Muscle of leg (tissue), 11 donors: Measurements from ENCODE around the gene SPRED1. TPM values are rescaled to one million over a fixed set of nuclear protein-coding genes. Genes with fewer than 3 reads are reported as not detected.
"Not testable (repeated sequence)": the region's sequence is repeated elsewhere in the genome, so short reads cannot be mapped to it uniquely, and the experiment has no call there.

ENCODE experiments used
- DNase-seq: peaks from one replicate; pipeline ENCODE4 v3.0.0; 2013
- H3K27ac ChIP-seq: one replicate; pipeline ENCODE4 v1.5.1; 2013; ENCODE audit warnings: mild to moderate bottlenecking, low read length, control low read depth
- H3K27me3 ChIP-seq: one replicate; pipeline ENCODE4 v1.6.1; 2013; ENCODE audit warnings: low read length; ENCODE audit not compliant: control insufficient read depth, insufficient read depth
- H3K36me3 ChIP-seq: one replicate; pipeline ENCODE4 v1.6.1; 2013; ENCODE audit warnings: low read length; ENCODE audit not compliant: control insufficient read depth, insufficient read depth
- H3K4me1 ChIP-seq: one replicate; pipeline ENCODE4 v1.6.1; 2013; ENCODE audit warnings: low read length; ENCODE audit not compliant: control insufficient read depth, insufficient read depth
- H3K4me3 ChIP-seq: one replicate; pipeline ENCODE4 v1.5.1; 2013; ENCODE audit warnings: low read length, control low read depth
- H3K9me3 ChIP-seq: replicated peaks from 2 replicates; pipeline ENCODE4 v1.6.1; 2013; ENCODE audit warnings: low read depth, low read length; ENCODE audit not compliant: control insufficient read depth
- WGBS: methylation state at CpG from one replicate; pipeline ENCODE4 v1.1.5; 2013; ENCODE audit warnings: missing lambda C conversion rate; ENCODE audit not compliant: insufficient coverage; 5-methylcytosine and 5-hydroxymethylcytosine counted together
- polyA plus RNA-seq, 8 donors: library from polyadenylated mRNA; unstranded; fragments of 120-200 nt; gene quantifications; one replicate each; pipeline versions ENCODE4 v1.2.1 to v1.2.3, GENCODE V29; 2013; ENCODE audit warnings: inconsistent platforms in 1 of 8, low replicate concordance in 1 of 8; ENCODE audit not compliant: insufficient read length in 8 of 8, insufficient read depth in 1 of 8
- total RNA-seq: library from RNA; stranded (reverse); fragments of 120-200 nt; gene quantifications from one replicate; pipeline ENCODE4 v1.2.4, GENCODE V29; 2013

Gene SPRED1
- total and polyA plus RNA-seq, 9 donors: 21.4 to 50.5 (median 31.4) TPM

- H3K4me1 ChIP-seq, DNase-seq, H3K27me3 ChIP-seq, H3K27ac ChIP-seq, H3K36me3 ChIP-seq, H3K4me3 ChIP-seq, H3K9me3 ChIP-seq: not testable (repeated sequence)
- 100% methylated on average over 1 of the region's 3 CpGs for WGBS
These were observed 19.8 kb downstream of the SPRED1 start for GRCh38 chr15:38272431-38272830.

GRCh38 chr15:38274135-38274534 lies 21.5 kb downstream of the SPRED1 start:
- no peak overlapping the region for H3K4me3 ChIP-seq
- no peak overlapping the region for H3K27ac ChIP-seq
- no CpG with 5 or more reads among the region's 1 CpG for WGBS

DNA sequence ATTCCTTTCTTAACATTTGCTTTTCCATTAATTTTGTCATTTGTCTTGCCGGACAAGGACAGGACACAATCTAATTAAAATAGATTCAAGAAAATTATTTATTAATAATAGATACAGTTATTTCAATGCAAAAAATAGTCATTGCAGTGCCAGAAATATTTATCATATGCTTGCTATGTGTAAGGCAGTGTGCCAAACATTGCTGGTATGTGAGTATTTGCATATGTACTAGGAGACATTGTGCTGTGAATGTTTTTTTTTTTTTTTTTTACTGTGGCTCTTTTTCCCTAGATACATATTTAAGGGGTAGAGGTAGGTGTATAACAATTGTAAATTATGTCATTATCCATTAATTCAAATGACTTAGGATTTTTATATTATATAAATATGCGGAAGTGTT lies 23.3 kb downstream of the SPRED1 start:
- Histone ChIP-seq H3K4me1 (no peaks in the 10 kb centered on the region), H3K9me3 (no peaks in the 10 kb centered on the region), H3K27me3 (no peaks in the 10 kb centered on the region), H3K27ac (no peak overlapping the region), H3K4me3 (no peak overlapping the region), H3K36me3 (peaks cover 2% of the 10 kb centered on the region)
- no CpG with 5 or more reads among the region's 2 CpGs for WGBS
- peak; percentile 67 for DNase-seq

More at GRCh38 chr15:38274135-38274534, 21.5 kb downstream of the SPRED1 start:
- H3K36me3 ChIP-seq: peaks cover 5% of the 10 kb centered on the region
- H3K27me3 ChIP-seq: no peaks in the 10 kb centered on the region
- H3K4me1 ChIP-seq: no peaks in the 10 kb centered on the region
- H3K9me3 ChIP-seq: no peaks in the 10 kb centered on the region
- DNase-seq: no peak

GRCh38 chr15:38277281-38277680 lies 24.6 kb downstream of the SPRED1 start:
- DNase-seq, H3K4me3 ChIP-seq, H3K4me1 ChIP-seq, H3K36me3 ChIP-seq, H3K9me3 ChIP-seq, H3K27ac ChIP-seq, H3K27me3 ChIP-seq: not testable (repeated sequence)
- WGBS: no CpG with 5 or more reads among the region's 1 CpG

GRCh38 chr15:38281031-38281430 lies 28.4 kb downstream of the SPRED1 start:
- no peaks in the 10 kb centered on the region for H3K9me3 ChIP-seq
- peaks cover 2% of the 10 kb centered on the region for H3K36me3 ChIP-seq
- no peak overlapping the region for H3K27ac ChIP-seq
- no peak overlapping the region for H3K4me3 ChIP-seq
- no peaks in the 10 kb centered on the region for H3K27me3 ChIP-seq
- WGBS: no CpG with 5 or more reads among the region's 1 CpG
- no peak for DNase-seq
- H3K4me1 ChIP-seq: no peaks in the 10 kb centered on the region

DNA sequence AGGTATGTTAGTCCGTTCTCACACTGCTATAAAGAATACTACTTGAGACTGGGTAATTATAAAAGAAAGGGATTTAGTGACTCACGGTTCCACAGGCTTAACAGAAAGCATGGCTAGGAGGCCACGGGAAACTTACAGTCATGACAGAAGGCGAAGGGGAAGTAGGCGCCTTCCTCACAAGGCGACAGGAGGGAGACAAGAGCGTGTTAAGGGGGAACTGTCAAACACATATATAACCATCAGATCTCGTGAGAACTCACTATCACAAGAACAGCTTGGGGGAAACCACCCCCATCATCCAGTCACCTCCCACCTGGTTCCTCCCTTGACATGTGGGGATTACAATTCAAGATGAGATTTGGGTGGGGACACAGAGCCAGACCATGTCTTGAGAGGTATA lies 30.4 kb downstream of the SPRED1 start:
- Histone ChIP-seq H3K4me1 (no peaks in the 10 kb centered on the region), H3K36me3 (peaks cover 2% of the 10 kb centered on the region), H3K27me3 (no peaks in the 10 kb centered on the region), H3K27ac (no peak overlapping the region), H3K9me3 (no peaks in the 10 kb centered on the region), H3K4me3 (no peak overlapping the region)
- no peak for DNase-seq
- WGBS: 83% methylated on average over 1 of the region's 8 CpGs

GRCh38 chr15:38285456-38285855 lies 32.8 kb downstream of the SPRED1 start:
- H3K4me3 ChIP-seq: no peak overlapping the region
- H3K9me3 ChIP-seq: peaks cover 5% of the 10 kb centered on the region
- H3K27me3 ChIP-seq: no peaks in the 10 kb centered on the region
- 52% methylated on average over 4 of the region's 4 CpGs for WGBS
- H3K27ac ChIP-seq: no peak overlapping the region
- H3K36me3 ChIP-seq: peaks cover 4% of the 10 kb centered on the region
- peak; percentile 79 for DNase-seq
- no peaks in the 10 kb centered on the region for H3K4me1 ChIP-seq

DNA sequence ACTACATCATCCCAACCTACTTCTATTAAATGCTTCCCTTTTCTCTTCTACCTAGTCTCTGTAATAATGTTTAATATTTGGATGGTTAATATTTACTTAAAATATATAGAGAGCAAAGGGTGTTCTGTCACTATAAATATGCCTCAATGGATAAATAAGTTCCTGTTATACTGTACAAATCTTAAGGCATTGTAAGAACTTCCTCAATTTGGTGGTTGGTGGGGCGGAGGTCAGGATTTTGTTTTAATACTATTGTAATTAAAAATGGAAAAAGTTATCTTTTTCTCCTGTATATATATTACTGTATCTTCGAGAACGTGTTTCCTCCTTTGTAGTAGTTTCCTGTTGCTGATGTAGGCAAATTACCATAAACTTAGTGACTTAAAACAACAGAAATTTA lies 41.5 kb downstream of the SPRED1 start:
- WGBS: no CpG with 5 or more reads among the region's 3 CpGs
- peaks cover 4% of the 10 kb centered on the region for H3K36me3 ChIP-seq
- peaks cover 6% of the 10 kb centered on the region for H3K9me3 ChIP-seq
- H3K27me3 ChIP-seq: no peaks in the 10 kb centered on the region
- no peak overlapping the region for H3K4me3 ChIP-seq
- no peaks in the 10 kb centered on the region for H3K4me1 ChIP-seq
- no peak overlapping the region for H3K27ac ChIP-seq
- no peak for DNase-seq

DNA sequence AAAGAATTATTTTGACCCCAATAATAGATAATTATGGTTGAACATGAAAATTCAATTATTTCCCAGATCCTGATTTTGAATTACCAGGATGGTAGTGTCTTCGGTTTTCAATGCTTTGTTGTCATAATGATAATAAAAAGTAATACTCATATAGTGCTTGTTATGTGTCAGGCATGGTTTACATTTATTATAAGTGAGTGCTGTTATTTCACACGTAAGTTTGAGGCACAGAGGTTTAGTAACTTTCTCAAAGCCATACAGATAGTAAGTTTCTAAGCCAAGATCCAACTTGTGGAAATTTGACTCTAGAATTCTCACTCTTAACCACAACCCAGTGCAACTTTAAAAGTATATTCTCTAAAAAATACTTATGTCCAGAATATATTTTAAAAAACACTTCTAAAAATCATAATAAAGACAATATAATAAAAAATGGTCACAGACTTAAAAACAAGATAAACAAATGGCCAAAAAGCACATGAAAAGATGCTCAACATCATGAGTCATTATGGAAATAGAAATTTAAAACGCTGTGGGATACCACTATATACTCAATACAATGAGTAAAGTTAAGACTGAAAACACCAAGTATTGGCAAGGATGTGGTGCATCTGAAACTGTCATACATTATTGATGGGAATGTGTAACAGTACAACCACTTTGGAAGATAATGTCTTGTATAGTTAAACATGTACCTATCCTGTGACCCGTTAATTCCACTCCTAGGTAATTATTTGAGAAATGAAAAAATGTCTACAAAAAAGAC lies 45.2 kb downstream of the SPRED1 start:
- Histone ChIP-seq H3K36me3 (peaks cover 7% of the 10 kb centered on the region), H3K27me3 (no peaks in the 10 kb centered on the region), H3K27ac (no peak overlapping the region), H3K4me1 (no peaks in the 10 kb centered on the region), H3K4me3 (no peak overlapping the region), H3K9me3 (no peaks in the 10 kb centered on the region)
- no CpG with 5 or more reads among the region's 4 CpGs for WGBS
- DNase-seq: no peak

- H3K4me3 ChIP-seq: no peak overlapping the region
- peaks cover 7% of the 10 kb centered on the region for H3K36me3 ChIP-seq
- H3K27me3 ChIP-seq: no peaks in the 10 kb centered on the region
- H3K9me3 ChIP-seq: no peaks in the 10 kb centered on the region
- no peak for DNase-seq
- 93% methylated on average over 3 of the region's 6 CpGs for WGBS
- H3K27ac ChIP-seq: no peak overlapping the region
- H3K4me1 ChIP-seq: no peaks in the 10 kb centered on the region
These were observed 46.6 kb downstream of the SPRED1 start for GRCh38 chr15:38299216-38299615.

DNA sequence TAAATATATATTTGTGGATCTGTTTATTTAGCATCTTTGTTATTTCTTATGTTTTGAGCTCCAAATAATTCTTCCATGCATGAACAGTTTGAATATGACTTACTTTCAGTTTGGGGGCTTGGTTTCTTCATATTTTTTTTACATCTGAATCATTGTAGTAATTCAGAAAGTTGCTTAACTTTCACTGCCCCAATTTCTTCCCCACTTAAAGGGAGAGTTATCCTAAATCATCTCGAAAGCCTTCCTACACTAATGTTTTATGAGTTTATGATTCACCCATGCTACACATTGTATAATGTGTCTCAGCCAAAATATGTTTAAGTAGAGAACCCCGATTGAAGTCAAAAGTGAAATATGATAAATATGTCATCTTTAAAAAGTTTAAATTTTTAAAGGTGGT lies 47.8 kb downstream of the SPRED1 start:
- H3K36me3 ChIP-seq: peaks cover 7% of the 10 kb centered on the region
- WGBS: no CpG with 5 or more reads among the region's 2 CpGs
- no peak overlapping the region for H3K27ac ChIP-seq
- H3K4me1 ChIP-seq: no peaks in the 10 kb centered on the region
- H3K4me3 ChIP-seq: no peak overlapping the region
- no peak for DNase-seq
- no peaks in the 10 kb centered on the region for H3K27me3 ChIP-seq
- no peaks in the 10 kb centered on the region for H3K9me3 ChIP-seq
